ENCODE measurements around the gene PGLYRP1.

DNA sequence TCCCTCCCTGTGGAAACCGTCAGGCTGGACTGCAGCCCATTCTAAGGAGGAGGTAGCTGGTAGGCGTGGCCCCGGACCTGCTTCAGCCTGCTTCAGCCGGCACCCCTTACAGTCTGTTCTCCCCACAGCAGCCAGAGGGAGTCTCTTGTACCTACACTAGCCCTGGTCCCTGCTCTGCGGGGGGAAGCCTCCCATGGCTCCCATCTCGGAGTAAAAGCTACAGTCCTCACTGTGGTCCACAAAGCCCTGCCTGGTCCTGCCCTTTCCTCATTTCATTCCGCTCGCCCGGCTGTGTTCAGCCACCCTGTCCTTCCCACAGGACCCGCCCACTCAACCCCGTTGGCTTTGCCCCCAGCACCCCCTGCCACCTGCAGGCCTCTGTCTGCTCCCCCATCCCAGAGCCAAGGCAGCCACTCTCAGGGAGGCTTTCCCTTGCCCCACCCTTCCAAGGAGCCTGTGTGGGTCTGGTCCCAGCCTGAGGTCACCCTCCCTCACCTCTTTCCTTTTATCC lies 1.3 kb downstream of the PGLYRP1 start:
- TF ChIP-seq, protein P1, sequence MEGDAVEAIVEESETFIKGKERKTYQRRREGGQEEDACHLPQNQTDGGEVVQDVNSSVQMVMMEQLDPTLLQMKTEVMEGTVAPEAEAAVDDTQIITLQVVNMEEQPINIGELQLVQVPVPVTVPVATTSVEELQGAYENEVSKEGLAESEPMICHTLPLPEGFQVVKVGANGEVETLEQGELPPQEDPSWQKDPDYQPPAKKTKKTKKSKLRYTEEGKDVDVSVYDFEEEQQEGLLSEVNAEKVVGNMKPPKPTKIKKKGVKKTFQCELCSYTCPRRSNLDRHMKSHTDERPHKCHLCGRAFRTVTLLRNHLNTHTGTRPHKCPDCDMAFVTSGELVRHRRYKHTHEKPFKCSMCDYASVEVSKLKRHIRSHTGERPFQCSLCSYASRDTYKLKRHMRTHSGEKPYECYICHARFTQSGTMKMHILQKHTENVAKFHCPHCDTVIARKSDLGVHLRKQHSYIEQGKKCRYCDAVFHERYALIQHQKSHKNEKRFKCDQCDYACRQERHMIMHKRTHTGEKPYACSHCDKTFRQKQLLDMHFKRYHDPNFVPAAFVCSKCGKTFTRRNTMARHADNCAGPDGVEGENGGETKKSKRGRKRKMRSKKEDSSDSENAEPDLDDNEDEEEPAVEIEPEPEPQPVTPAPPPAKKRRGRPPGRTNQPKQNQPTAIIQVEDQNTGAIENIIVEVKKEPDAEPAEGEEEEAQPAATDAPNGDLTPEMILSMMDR (IDR thresholded peaks at IDR 0.05; ENCODE audit: low read depth, low read length, poor library complexity, severe bottlenecking) = no peak
- TF ChIP-seq EZH2phosphoT487 (IDR thresholded peaks at IDR 0.05; ENCODE audit: borderline replicate concordance, low read length) = no peak

All from DOHH2 (cell line).